PFSK-1 (cell line): ENCODE results near the gene ENTPD1.

ENCODE experiments used
- FOXP2 ChIP-seq: optimal IDR thresholded peaks from 2 replicates; pipeline ENCODE3; 2011; ENCODE audit warnings: borderline replicate concordance, control low read depth, inconsistent platforms; ENCODE audit not compliant: insufficient read depth; ENCODE audit errors: extremely low read length, extremely low read depth
- POLR2AphosphoS5 ChIP-seq: IDR thresholded peaks from 2 replicates; pipeline ENCODE4 v1.6.1; 2012; ENCODE audit warnings: low read depth, mild to moderate bottlenecking, control low read depth, low read length, moderate library complexity
- SIN3A ChIP-seq: IDR thresholded peaks from 2 replicates; pipeline ENCODE4 v1.6.1; 2012; ENCODE audit warnings: mild to moderate bottlenecking, low read length, moderate library complexity, borderline replicate concordance; ENCODE audit not compliant: insufficient read depth
- TAF1 ChIP-seq: IDR thresholded peaks from 2 replicates; pipeline ENCODE4 v1.6.1; 2012; ENCODE audit warnings: low read length, control low read depth, borderline replicate concordance; ENCODE audit not compliant: insufficient read depth
- TF ChIP-seq, protein P1 (sequence below), 2 experiments: IDR thresholded peaks; 2 replicates each; pipeline versions ENCODE4 v1.6.1 to v1.8.0; 2011 to 2012; ENCODE audit warnings: low read depth in 2 of 2, low read length in 2 of 2, control low read depth in 1 of 2, inconsistent platforms in 1 of 2, mild to moderate bottlenecking in 1 of 2, moderate library complexity in 1 of 2; ENCODE audit not compliant: insufficient read depth in 1 of 2

The ENTPD1 gene

DNA sequence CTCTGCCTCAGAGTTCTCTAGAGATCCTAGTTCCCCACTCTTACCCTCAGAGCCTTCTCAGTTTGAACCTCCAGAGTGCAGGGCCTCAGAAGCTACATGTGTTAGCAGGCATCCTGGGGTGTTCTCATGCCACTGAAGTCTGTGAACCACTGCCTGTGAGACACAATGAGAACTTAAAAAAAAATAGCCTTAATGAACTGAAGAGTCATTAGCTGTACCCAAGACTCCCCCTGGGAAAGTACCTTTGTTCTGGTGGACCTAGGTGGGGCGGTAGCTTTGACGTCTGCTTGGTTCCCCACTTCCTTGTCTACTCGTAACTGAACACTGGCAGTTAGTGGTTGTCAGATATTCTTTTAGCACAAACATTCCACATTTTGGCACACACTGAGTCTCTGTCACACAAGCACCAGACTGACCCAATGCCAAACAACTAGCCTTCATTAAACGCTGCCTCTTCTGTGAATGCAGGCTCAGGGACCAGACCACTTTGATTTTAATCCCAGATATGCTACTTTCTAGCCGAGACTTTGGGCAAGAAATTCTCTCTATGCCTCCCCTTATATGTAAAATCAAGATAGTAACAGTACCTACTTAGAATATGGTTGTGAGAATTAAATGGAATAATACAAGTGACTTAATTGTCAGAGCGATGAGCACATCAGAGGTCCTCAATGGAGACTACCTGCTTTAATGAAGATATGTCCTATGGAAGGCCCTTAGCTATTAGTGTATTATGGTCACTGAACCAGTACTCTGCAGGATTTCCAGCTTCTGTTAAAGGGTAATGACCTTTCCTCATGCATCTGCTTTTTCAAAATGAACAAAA is 76.5 kb downstream of the ENTPD1 start:
- TF ChIP-seq FOXP2 (no peak), SIN3A (no peak), TAF1 (no peak), POLR2AphosphoS5 (no peak)
- TF ChIP-seq, protein P1, sequence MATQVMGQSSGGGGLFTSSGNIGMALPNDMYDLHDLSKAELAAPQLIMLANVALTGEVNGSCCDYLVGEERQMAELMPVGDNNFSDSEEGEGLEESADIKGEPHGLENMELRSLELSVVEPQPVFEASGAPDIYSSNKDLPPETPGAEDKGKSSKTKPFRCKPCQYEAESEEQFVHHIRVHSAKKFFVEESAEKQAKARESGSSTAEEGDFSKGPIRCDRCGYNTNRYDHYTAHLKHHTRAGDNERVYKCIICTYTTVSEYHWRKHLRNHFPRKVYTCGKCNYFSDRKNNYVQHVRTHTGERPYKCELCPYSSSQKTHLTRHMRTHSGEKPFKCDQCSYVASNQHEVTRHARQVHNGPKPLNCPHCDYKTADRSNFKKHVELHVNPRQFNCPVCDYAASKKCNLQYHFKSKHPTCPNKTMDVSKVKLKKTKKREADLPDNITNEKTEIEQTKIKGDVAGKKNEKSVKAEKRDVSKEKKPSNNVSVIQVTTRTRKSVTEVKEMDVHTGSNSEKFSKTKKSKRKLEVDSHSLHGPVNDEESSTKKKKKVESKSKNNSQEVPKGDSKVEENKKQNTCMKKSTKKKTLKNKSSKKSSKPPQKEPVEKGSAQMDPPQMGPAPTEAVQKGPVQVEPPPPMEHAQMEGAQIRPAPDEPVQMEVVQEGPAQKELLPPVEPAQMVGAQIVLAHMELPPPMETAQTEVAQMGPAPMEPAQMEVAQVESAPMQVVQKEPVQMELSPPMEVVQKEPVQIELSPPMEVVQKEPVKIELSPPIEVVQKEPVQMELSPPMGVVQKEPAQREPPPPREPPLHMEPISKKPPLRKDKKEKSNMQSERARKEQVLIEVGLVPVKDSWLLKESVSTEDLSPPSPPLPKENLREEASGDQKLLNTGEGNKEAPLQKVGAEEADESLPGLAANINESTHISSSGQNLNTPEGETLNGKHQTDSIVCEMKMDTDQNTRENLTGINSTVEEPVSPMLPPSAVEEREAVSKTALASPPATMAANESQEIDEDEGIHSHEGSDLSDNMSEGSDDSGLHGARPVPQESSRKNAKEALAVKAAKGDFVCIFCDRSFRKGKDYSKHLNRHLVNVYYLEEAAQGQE (IDR thresholded peaks at IDR 0.05; ENCODE audit: insufficient read depth in 1 of 2, low read depth in 2 of 2, low read length in 2 of 2) = no peak

DNA sequence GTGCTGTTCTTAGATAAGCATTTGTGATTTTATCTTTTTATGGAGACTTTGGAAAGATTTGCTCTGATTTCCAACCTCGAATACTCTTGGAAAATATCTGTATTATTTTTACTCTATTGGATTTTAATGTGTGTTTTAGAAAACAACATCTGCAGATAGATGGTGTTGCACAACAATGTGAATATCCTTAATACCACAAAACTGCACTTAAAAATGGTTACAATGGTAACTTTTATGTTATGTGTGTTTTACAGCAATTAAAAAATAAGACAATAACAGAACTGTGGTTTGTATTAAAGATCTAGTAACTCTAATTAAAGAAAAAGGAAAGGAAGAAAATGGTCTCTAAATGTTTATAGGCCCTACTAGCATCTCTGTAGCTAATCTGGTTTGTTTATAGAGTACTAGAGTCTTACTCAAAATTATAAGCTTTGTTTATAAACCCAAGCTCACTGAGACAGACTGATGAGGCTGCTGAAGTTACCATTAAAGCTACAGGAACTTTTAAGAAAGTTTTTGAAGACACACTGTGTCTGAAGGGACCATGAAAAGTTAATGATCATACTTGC is 77.2 kb downstream of the ENTPD1 start:
- TF ChIP-seq FOXP2 (no peak), TAF1 (no peak), POLR2AphosphoS5 (no peak), SIN3A (no peak)
- TF ChIP-seq, protein P1 (IDR thresholded peaks at IDR 0.05; ENCODE audit: insufficient read depth in 1 of 2, low read depth in 2 of 2, low read length in 2 of 2) = no peak

DNA sequence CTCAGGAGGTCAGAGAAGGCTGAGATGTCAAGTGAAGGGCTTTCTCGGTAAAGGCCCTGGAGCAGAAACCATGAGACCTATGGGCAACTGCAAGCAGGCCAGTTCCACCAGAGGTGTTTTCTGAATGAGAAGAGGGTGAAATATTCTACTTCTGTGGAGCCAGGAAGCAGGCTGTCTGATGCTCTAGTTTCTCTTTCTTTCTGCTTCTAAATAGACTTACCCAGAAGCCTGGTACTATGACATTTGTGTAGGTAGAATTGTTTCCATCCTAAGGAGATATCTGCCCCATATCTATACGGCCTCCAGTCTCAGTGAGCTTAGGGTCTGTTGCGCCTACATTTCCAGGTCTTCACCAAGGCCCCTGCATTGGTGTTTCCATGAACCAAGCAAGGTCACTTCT is 78.4 kb downstream of the ENTPD1 start:
- no peak for TF ChIP-seq FOXP2
- TF ChIP-seq SIN3A = no peak
- TF ChIP-seq TAF1 = no peak
- TF ChIP-seq POLR2AphosphoS5 = no peak
- TF ChIP-seq, protein P1 (IDR thresholded peaks at IDR 0.05; ENCODE audit: insufficient read depth in 1 of 2, low read depth in 2 of 2, low read length in 2 of 2) = no peak

DNA sequence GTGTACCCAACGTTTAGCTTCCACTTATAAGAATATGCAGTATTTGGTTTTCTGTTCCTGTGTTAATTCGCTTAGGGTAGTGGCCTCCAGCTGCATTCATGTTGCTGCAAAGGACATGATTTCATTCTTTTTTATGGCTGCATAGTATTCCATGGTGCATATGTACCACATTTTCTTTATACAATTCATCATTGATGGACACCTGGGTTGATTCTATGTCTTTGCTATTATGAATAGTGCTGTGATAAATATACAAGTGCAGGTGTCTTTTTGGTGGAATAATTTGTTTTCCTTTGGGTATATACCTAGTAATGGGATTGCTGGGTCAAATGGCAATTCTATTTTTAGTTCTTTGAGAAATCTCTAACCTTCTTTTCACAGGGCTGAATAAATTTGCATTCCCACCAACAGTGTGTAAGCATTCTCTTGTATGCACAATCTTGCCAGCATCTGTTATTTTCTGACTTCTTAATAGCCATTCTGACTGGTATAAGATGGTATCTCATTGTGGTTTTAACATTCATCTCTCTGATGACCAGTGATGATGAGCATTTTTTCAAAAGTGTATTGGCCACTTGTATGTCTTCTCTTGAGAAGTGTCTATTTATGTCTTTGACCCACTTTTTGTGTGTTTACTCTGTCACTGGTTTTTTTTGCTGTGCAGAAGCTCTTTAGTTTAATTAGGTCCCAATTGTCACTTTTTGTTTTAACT is 79.3 kb downstream of the ENTPD1 start:
- no peak for TF ChIP-seq FOXP2
- TF ChIP-seq TAF1 = no peak
- TF ChIP-seq POLR2AphosphoS5 = no peak
- TF ChIP-seq, protein P1 (IDR thresholded peaks at IDR 0.05; ENCODE audit: insufficient read depth in 1 of 2, low read depth in 2 of 2, low read length in 2 of 2) = no peak
- no peak for TF ChIP-seq SIN3A
